Measurements from ENCODE around the gene HADHA.

Gene HADHA

GRCh38 chr2:26216587-26216986 lies 27.8 kb downstream of the HADHA start:
- Histone ChIP-seq H3K36me3 (ENCODE audit: insufficient read depth, low read length) (peaks cover 69% of the 10 kb centered on the region), H3K4me1 (ENCODE audit: insufficient read depth, low read length) (no peaks in the 10 kb centered on the region)
- WGBS, result 97% methylated on average over 4 of the region's 4 CpGs

GRCh38 chr2:26215833-26216232 lies 28.6 kb downstream of the HADHA start:
- Histone ChIP-seq H3K36me3 (ENCODE audit: insufficient read depth, low read length) (peaks cover 76% of the 10 kb centered on the region), H3K4me1 (ENCODE audit: insufficient read depth, low read length) (no peaks in the 10 kb centered on the region), H3K27ac (ENCODE audit: low read depth, low read length) (no peak overlapping the region), H3K9me3 (ENCODE audit: insufficient read depth, low read depth, low read length) (no peaks in the 10 kb centered on the region), H3K9ac (ENCODE audit: low read depth, low read length) (no peak overlapping the region), H3K27me3 (ENCODE audit: insufficient read depth, low read length) (no peaks in the 10 kb centered on the region), H3K4me3 (ENCODE audit: low read length) (no peak overlapping the region)
- WGBS, result 97% methylated on average over 1 of the region's 1 CpG

More at GRCh38 chr2:26216587-26216986, 27.8 kb downstream of the HADHA start:
- H3K9ac ChIP-seq (ENCODE audit: low read depth, low read length), result no peak overlapping the region
- H3K4me3 ChIP-seq (ENCODE audit: low read length), result no peak overlapping the region
- no peaks in the 10 kb centered on the region for H3K27me3 ChIP-seq (ENCODE audit: insufficient read depth, low read length)
- no peak overlapping the region for H3K27ac ChIP-seq (ENCODE audit: low read depth, low read length)
- no peaks in the 10 kb centered on the region for H3K9me3 ChIP-seq (ENCODE audit: insufficient read depth, low read depth, low read length)

DNA sequence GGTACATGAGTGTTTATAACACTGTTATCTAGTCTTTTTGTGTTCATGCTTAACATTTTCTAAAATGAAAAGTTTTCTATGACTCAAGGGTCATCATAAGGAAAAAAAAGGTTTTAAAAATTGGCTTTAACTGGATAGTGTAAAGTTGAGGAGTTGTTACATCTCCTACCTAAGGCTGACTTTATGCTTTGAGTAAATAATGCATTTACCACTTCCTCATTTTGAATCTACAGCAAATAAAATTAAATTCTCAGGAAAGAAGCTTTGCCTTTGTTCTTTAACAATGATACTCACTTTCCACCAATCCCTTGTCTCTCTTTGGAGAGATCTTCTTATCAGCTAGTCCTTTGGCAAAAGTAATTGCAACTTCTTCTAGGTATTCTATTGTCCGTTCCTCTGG lies 29.7 kb downstream of the HADHA start:
- Histone ChIP-seq H3K27me3 (ENCODE audit: insufficient read depth, low read length) (no peaks in the 10 kb centered on the region), H3K27ac (ENCODE audit: low read depth, low read length) (no peak overlapping the region), H3K36me3 (ENCODE audit: insufficient read depth, low read length) (peaks cover 81% of the 10 kb centered on the region), H3K4me1 (ENCODE audit: insufficient read depth, low read length) (no peaks in the 10 kb centered on the region), H3K4me3 (ENCODE audit: low read length) (no peak overlapping the region), H3K9ac (ENCODE audit: low read depth, low read length) (no peak overlapping the region), H3K9me3 (ENCODE audit: insufficient read depth, low read depth, low read length) (no peaks in the 10 kb centered on the region)
- 97% methylated on average over 1 of the region's 1 CpG for WGBS

DNA sequence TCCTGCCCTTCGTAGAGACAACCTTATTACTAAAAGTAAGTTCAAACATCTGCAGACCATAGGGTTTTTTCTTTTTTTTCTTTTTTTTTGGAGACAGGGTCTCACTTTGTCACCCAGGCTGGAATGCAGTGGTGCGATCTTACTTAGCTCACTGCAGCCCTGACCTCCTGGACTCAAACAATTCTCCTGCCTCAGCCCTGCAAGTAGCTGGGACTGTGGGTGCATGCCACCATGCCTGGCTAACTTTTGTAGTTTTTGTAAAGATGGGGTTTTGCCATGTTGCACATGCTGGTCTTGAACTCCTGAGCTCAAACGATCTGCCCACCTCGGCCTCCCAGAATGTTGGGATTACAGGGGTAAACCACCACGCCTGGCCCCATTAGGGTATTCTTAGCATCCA lies 32.4 kb downstream of the HADHA start:
- Histone ChIP-seq H3K27ac (ENCODE audit: low read depth, low read length) (no peak overlapping the region), H3K4me3 (ENCODE audit: low read length) (no peak overlapping the region), H3K4me1 (ENCODE audit: insufficient read depth, low read length) (no peaks in the 10 kb centered on the region), H3K9me3 (ENCODE audit: insufficient read depth, low read depth, low read length) (no peaks in the 10 kb centered on the region), H3K9ac (ENCODE audit: low read depth, low read length) (no peak overlapping the region), H3K27me3 (ENCODE audit: insufficient read depth, low read length) (no peaks in the 10 kb centered on the region), H3K36me3 (ENCODE audit: insufficient read depth, low read length) (peaks cover 90% of the 10 kb centered on the region)
- WGBS, result 97% methylated on average over 5 of the region's 5 CpGs

- Histone ChIP-seq H3K9ac (ENCODE audit: low read depth, low read length) (no peak overlapping the region), H3K27me3 (ENCODE audit: insufficient read depth, low read length) (no peaks in the 10 kb centered on the region), H3K4me3 (ENCODE audit: low read length) (no peak overlapping the region), H3K4me1 (ENCODE audit: insufficient read depth, low read length) (no peaks in the 10 kb centered on the region), H3K27ac (ENCODE audit: low read depth, low read length) (no peak overlapping the region), H3K36me3 (ENCODE audit: insufficient read depth, low read length) (peaks cover 69% of the 10 kb centered on the region), H3K9me3 (ENCODE audit: insufficient read depth, low read depth, low read length) (no peaks in the 10 kb centered on the region)
- 91% methylated on average over 7 of the region's 7 CpGs for WGBS
Observed at GRCh38 chr2:26203906-26204305, 40.5 kb downstream of the HADHA start.

DNA sequence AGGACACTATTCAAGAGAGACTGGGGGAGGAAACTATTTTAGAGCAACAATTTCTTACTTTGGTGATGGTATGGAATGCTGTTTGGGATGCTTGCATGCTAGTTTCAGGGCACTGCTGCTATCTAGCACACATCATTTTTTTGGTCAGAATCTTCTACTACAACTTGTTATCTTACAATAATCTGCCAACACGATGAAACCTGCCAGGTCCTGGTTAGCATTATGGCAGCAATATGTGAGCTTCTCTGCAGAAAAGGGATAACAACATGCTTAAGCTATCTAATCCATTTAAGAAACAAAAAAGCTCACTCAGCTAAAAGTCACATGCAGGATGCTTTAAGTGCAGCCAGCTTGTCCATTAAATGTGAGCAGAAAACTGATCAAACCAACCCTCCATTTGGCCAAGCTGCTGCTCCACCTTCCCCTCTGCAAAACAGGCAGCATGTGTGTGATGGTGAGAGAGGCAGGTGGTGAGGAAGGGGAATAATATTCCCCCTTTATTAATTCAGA lies 41.4 kb downstream of the HADHA start:
- H3K36me3 ChIP-seq (ENCODE audit: insufficient read depth, low read length), result peaks cover 68% of the 10 kb centered on the region
- H3K4me3 ChIP-seq (ENCODE audit: low read length), result no peak overlapping the region
- H3K9ac ChIP-seq (ENCODE audit: low read depth, low read length), result no peak overlapping the region
- H3K27ac ChIP-seq (ENCODE audit: low read depth, low read length), result no peak overlapping the region
- H3K9me3 ChIP-seq (ENCODE audit: insufficient read depth, low read depth, low read length), result no peaks in the 10 kb centered on the region
- 89% methylated on average over 1 of the region's 1 CpG for WGBS
- H3K27me3 ChIP-seq (ENCODE audit: insufficient read depth, low read length), result no peaks in the 10 kb centered on the region
- no peaks in the 10 kb centered on the region for H3K4me1 ChIP-seq (ENCODE audit: insufficient read depth, low read length)

DNA sequence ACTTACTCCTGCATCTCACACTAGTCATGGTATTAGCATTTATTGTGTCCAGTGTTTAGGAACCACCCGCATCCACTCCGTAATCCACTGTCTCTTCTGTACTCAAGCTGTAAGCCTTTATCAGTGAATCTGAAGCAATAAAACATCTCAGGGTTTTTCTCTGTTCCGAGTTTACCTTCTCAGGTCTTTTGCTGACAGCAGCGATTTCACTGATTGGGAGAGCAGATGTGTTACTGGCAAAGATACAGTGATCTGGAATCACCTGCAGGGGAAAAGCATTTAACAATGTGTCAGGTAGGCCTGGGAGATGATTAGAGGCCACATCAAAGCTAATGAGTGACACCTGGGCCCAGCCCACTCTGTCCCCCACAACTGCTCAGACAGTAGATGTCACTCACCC lies 46.9 kb downstream of the HADHA start:
- Histone ChIP-seq H3K27me3 (ENCODE audit: insufficient read depth, low read length) (no peaks in the 10 kb centered on the region), H3K36me3 (ENCODE audit: insufficient read depth, low read length) (peaks cover 95% of the 10 kb centered on the region), H3K27ac (ENCODE audit: low read depth, low read length) (no peak overlapping the region), H3K9me3 (ENCODE audit: insufficient read depth, low read depth, low read length) (no peaks in the 10 kb centered on the region), H3K4me3 (ENCODE audit: low read length) (no peak overlapping the region), H3K4me1 (ENCODE audit: insufficient read depth, low read length) (no peaks in the 10 kb centered on the region), H3K9ac (ENCODE audit: low read depth, low read length) (no peak overlapping the region)
- 97% methylated on average over 4 of the region's 4 CpGs for WGBS

DNA sequence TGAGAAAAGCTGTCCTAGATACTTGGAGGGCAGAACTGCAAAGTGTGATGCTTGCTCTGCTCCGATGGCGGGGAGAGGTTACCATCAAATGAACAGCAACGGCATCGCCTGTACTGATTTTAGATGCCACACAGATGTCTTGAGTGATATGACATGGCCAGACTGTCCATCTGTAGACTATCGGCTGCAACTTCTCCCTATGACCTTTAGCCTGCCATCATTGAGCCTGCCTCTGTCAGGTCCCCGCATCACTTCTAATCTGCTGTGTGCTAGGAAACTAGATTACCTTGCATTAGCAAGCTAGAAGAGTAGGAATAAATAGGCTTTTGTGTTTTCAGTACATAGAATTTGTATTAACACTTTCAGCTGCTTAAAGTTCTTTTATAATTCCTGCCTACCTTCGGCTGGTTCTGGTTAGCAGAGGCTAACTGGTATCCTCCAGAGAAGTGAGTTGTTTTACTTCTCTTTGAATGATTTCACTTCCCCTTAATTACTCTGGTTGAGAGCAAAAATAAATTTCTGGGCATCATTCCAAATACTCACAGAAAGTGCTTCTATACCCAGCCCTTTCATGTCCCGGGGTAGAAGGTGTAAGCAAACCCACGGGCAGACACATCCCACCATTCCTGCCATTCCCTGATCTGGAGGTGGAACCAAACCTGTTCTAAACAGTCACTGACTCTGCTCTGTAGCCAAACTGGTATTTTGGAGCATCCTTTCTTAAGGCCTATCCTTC lies 47.6 kb downstream of the HADHA start:
- no peaks in the 10 kb centered on the region for H3K4me1 ChIP-seq (ENCODE audit: insufficient read depth, low read length)
- no peak overlapping the region for H3K4me3 ChIP-seq (ENCODE audit: low read length)
- H3K27ac ChIP-seq (ENCODE audit: low read depth, low read length), result no peak overlapping the region
- no peaks in the 10 kb centered on the region for H3K9me3 ChIP-seq (ENCODE audit: insufficient read depth, low read depth, low read length)
- H3K27me3 ChIP-seq (ENCODE audit: insufficient read depth, low read length), result no peaks in the 10 kb centered on the region
- H3K9ac ChIP-seq (ENCODE audit: low read depth, low read length), result no peak overlapping the region
- peaks cover 91% of the 10 kb centered on the region for H3K36me3 ChIP-seq (ENCODE audit: insufficient read depth, low read length)
- WGBS, result 97% methylated on average over 9 of the region's 9 CpGs

GRCh38 chr2:26195040-26195984 lies 49.1 kb downstream of the HADHA start:
- H3K9me3 ChIP-seq (ENCODE audit: insufficient read depth, low read depth, low read length), result no peaks in the 10 kb centered on the region
- peaks cover 94% of the 10 kb centered on the region for H3K36me3 ChIP-seq (ENCODE audit: insufficient read depth, low read length)
- no peak overlapping the region for H3K4me3 ChIP-seq (ENCODE audit: low read length)
- no peak overlapping the region for H3K27ac ChIP-seq (ENCODE audit: low read depth, low read length)
- WGBS, result 94% methylated on average over 12 of the region's 12 CpGs
- H3K27me3 ChIP-seq (ENCODE audit: insufficient read depth, low read length), result no peaks in the 10 kb centered on the region
- no peaks in the 10 kb centered on the region for H3K4me1 ChIP-seq (ENCODE audit: insufficient read depth, low read length)
- no peak overlapping the region for H3K9ac ChIP-seq (ENCODE audit: low read depth, low read length)

DNA sequence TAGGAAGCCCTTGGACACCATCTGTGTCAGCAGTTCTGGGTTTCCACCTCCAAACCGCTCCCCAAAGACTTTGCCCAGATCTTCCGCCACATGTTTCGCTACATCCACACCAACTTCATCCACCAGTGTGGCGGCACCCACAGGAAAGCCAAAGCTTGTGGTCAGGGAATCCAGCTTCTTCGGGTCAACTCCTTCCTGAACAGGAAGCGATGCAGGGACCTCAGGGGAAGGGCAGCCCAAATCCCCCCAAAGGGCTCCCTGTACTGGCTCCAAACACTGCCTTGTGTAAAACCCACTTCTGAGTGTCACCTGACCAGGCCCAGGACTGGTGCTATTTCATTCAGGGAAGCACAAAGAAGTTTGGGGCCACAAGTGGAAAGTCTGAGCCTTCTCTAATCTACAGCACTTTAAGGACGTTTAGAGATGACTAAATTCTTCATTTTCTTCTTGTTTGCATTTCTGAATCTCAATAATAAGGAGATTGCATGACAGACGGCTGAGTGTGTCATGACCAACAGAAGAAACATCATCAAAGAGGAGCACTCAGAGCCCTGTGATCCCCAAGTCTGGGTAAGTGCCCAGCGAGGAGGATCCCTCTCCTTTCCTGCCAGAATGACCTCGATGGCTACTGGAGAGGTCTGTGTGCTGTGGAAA lies 50.7 kb downstream of the HADHA start:
- H3K27me3 ChIP-seq (ENCODE audit: insufficient read depth, low read length), result no peaks in the 10 kb centered on the region
- H3K4me3 ChIP-seq (ENCODE audit: low read length), result no peak overlapping the region
- no peak overlapping the region for H3K27ac ChIP-seq (ENCODE audit: low read depth, low read length)
- H3K9me3 ChIP-seq (ENCODE audit: insufficient read depth, low read depth, low read length), result no peaks in the 10 kb centered on the region
- WGBS, result 93% methylated on average over 10 of the region's 10 CpGs
- H3K9ac ChIP-seq (ENCODE audit: low read depth, low read length), result no peak overlapping the region
- H3K4me1 ChIP-seq (ENCODE audit: insufficient read depth, low read length), result no peaks in the 10 kb centered on the region
- H3K36me3 ChIP-seq (ENCODE audit: insufficient read depth, low read length), result peaks cover 89% of the 10 kb centered on the region
